ENCODE data around the gene MYO6.
A peak's percentile ranks its signal among the peaks of the same experiment; 100 is the strongest.
"Not testable (repeated sequence)": the region's sequence is repeated elsewhere in the genome, so short reads cannot be mapped to it uniquely, and the experiment has no call there.

The MYO6 gene

GRCh38 chr6:75893776-75894152 is 144.7 kb downstream of the MYO6 start:
- peak; percentile 5 for DNase-seq

- no peak for DNase-seq
Measured at GRCh38 chr6:75896526-75896925, 147.5 kb downstream of the MYO6 start.

- not testable (repeated sequence) for DNase-seq
Measured at GRCh38 chr6:75900216-75900615, 151.2 kb downstream of the MYO6 start.

DNA sequence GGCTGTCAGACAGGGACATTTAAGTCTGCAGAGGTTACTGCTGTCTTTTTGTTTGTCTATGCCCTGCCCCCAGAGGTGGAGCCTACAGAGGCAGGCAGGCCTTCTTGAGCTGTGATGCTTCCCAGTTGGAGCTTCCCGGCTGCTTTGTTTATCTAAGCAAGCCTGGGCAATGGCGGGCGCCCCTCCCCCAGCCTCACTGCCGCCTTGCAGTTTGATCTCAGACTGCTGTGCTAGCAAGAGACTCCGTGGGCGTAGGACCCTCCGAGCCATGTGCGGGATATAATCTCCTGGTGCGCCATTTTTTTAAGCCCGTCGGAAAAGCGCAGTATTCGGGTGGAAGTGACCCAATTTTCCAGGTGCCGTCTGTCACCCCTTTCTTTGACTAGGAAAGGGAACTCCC is 156.1 kb downstream of the MYO6 start:
- not testable (repeated sequence) for DNase-seq

- DNase-seq, result no peak
Measured at GRCh38 chr6:75906871-75907270, 157.8 kb downstream of the MYO6 start.

- DNase-seq, result no peak
Measured at GRCh38 chr6:75907444-75907843, 158.4 kb downstream of the MYO6 start.

GRCh38 chr6:75913040-75913439 is 164.0 kb downstream of the MYO6 start:
- DNase-seq, result no peak

DNA sequence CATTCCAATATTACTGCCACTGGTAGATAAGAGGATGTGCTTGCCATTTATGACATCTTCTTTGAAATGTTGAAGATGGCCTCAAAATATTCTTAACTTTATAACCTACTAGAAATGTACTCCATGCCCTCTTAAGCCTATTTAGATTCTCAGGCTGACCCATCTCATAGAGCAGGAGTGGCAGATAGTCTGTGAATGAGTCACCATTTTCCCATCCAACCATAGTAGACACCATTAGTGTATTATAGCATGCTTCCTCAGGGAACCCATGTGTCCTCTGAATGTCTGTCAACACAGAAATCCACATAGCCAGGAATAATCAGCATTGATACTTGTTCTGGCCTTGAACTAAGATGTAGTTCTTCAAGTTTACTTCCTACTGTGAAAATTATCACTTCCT is 173.2 kb downstream of the MYO6 start:
- peak; percentile 26 for DNase-seq

DNA sequence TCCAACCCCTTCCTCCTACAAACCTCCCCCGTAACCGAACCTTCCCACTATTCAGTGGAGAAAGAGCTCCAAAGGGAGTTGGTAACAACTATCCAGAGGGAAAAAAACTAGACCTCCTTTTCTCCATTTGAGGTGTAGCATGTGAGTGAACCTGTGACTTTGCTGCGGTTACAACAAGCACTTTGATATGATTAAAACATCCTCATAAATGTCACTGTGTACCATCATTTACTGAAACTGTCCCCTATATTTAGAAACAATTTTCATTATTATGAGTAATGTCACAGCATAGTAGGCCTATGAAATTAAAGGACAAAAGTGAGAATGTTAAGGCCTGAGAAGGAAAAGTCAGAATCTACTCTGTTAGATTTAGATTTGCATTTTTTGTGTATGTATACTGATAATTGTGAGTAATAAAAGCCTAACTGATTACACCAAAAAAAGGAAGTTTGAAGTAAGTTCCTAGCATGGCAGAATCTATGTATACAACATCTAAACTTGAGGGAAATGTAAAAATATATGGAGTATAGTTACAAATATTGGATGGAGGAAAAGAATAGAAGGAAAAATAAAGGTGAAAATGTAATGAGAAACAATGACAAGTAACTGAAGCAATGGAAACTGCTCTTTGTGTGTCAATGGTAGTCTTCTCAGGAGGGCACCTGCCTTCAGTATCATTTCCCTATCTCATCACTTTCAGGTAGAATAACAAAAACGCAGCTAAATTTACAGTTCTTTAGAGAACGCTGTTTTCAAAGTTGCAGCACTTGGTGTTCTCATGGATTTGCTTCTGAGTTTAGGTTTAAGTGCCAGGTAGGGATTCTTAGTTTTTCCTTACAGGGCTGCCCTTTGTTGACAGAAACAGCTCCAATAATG is 177.5 kb downstream of the MYO6 start:
- no peak for DNase-seq

- DNase-seq, result no peak
Measured at GRCh38 chr6:75931011-75931680, 182.1 kb downstream of the MYO6 start.

GRCh38 chr6:75932067-75932466 is 183.0 kb downstream of the MYO6 start:
- DNase-seq, result peak; percentile 84

DNA sequence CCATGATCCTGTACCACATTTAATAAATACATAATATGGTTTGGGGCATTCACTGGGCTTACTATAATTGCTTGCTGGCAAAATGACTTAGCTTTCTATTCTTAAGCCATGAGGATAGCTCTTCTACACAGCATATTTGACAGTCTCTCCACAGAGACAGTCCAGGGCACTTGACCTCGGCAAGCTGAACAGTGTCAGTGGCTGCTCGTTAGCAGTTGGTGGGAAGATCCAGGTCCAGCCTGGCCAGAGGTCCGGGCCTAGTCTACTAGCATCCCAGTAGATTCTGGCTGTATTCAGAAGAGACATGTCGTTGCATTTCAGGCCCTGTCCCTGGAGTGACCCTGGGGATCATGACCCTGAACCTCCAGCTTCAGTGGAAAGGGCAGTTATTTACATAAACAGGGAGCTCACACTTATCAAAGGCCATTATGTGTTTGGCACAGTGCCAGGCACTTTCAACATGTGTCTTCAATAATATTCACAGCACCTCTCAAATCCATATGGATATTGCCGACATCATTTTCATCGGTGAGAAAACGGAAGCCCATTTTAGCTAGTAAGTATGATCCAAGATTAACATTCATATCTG is 184.4 kb downstream of the MYO6 start:
- DNase-seq, result peak; percentile 78

DNA sequence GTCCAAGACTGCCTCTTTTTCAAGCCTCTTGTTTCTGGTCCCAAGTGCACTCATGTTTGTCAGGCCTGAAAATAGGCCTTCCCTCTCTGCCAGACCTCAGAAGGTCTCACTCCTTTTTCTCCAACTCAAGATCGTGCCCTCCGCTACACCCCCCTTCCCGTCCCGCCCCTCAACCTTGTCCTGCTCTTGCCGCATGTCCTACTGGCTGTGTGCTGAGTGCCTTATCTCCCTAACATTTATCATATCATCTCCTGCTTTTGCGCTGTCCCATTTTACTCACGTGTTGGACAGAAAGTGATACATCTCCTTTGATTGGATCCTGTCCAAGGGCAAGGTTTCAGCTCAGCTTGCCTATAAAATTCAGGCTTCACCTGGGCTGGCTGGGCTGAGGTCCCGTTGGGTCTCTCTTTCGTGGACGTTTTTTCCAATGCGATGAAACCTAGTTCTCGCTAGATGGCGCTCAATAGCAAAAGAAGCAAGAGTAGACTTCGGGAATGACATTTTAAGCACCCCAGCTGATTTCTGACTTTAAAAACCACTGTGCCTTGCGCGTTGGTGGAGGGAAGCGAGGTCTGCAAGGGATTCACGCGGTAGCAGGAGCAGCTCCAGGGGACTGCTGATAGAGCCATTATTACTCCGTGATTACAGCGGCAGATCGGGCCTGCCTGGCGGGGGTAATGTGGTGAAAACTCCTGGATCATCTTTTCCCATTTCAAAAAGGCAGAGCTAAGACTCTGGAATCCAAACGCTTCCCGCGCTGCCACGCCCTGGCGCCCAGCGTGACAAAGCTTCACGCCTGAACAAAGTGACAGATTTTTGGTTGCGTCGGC is 185.8 kb downstream of the MYO6 start:
- peak; percentile 98 for DNase-seq

DNA sequence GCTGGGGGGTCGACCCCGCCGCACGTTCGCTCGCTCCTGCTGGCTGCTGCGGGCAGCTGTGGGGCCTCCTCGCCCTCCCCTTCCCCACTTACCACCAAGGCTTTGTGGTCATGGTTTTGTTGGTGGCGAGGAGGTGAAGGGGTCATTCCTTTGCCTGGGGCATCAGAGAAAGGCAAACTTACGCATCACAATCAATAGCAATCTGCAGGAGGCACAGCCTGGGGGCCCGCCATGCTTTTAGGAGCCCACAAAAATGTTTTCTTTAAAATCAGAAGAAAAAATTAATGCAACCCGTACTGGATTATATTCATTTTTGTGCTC is 186.4 kb downstream of the MYO6 start:
- peak; percentile 98 for DNase-seq

- peak; percentile 84 for DNase-seq
Measured at GRCh38 chr6:75936682-75937081, 187.6 kb downstream of the MYO6 start.

DNA sequence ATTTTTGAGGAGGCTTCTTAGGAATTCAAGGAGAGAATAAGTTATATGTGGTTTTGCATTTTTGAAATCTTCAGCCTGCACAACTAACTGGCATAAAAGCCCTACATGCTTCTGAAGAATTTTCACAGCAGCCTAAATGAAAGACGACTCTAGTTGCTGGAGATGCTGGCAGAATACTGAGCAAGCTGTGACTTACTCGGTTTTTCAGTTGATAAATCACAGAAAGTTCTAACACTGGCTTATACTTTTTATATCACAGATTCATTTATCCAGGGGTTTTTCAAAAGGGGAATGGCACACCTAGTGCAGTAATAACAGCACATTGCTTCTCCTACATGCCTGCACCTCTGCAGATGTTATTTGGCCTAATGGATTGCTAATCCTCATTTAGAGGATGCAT is 188.8 kb downstream of the MYO6 start:
- no peak for DNase-seq

DNA sequence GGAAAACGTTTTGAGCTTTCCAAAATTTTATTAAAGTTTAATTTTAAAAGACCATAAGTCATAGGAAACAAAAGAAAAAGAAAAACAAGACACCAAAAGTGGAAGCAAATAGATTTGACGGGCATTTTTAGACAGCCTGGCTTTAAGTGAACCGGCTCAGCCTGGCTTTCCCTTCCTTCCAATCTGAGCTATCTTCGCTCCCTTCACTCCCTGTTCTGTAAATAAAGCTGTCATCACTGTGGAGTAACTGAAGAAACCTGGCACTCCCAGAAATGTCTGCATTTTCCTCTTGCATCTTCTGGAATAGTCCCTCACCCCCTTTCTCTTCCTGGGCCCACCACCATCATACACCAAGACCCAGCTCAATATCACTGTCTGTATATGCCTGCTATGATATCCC is 191.5 kb downstream of the MYO6 start:
- DNase-seq, result peak; percentile 28

- no peak for DNase-seq
Measured at GRCh38 chr6:75941509-75941908, 192.5 kb downstream of the MYO6 start.

- DNase-seq, result peak; percentile 98
Measured at GRCh38 chr6:75943381-75943780, 194.3 kb downstream of the MYO6 start.

- peak; percentile 75 for DNase-seq
Measured at GRCh38 chr6:75946146-75946831, 197.2 kb downstream of the MYO6 start.

DNA sequence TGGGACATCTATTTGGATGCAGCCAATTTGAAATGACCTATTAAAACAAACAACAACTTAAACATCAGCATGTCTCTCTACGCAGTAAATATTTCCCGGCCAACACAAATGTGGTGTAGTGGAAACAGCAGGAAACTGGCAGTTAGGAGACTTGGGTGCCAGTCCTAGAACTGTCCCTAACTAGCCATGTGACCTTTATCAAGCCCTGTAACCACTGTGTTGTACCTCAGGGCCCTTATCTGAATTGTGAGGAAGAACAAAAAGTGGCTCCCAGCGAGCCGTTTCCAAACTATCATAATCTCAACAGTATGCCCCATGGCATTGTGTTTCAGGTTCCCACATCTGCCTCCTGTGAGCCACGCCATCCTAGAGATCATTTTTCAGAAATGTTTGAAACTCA is 198.9 kb downstream of the MYO6 start:
- DNase-seq, result no peak

- DNase-seq, result no peak
Measured at GRCh38 chr6:75952128-75952527, 203.1 kb downstream of the MYO6 start.

GRCh38 chr6:75963569-75963968 is 214.5 kb downstream of the MYO6 start:
- no peak for DNase-seq

Measured in NCI-H146 (cell line).